ENCODE results near the gene ATG2B. TPM values are rescaled to one million over a fixed set of nuclear protein-coding genes. Genes with fewer than 3 reads are reported as not detected.

The ATG2B gene
- total and polyA plus RNA-seq, 2 donors (not counting 1 experiment from before 2014, with no cell fraction given), result 15.0 to 30.9 TPM

DNA sequence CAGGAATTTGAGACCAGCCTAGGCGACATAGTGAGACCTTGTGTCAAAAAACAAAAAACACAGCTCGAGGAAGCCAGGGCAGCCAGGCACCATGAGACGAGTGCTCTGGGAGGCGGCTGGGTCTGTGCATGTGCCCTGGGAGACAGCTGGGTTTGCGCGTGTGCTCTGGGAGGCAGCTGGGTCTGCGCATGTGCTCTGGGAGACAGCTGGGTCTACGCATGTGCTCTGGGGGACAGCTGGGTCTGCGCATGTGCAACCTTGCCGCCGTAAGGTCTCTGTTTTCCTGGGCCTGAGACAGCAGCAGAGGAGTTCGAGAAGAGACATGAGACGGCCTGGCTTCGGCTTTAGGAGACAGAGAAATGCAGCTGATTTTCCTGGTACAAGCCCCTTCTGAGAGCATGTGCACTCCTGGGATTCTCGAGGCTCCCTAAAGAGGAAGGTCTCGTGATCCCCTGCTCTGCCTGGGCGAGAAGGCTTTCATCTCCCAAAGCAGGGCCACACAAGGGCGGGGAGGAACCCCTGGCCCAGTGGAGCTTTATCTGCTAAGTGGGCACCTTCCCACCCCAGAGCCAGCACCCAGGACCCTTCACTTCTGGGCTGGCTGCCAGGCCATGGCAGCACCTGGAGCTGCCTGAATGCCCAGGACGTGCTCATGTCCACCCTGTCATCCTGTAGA lies 110.7 kb downstream of the ATG2B start:
- H3K9ac ChIP-seq (ENCODE audit: insufficient read depth, low read length), result peak overlapping the region; percentile 10
- no peaks in the 10 kb centered on the region for H3K36me3 ChIP-seq (ENCODE audit: control insufficient read depth, insufficient read depth, low read length)
- H3K4me3 ChIP-seq (replicated peaks in 1 of 4; ENCODE audit: control extremely low read depth in 1 of 4, insufficient read depth in 1 of 4, low read depth in 3 of 4, low read length in 4 of 4), result no peak overlapping the region
- H3K27ac ChIP-seq (ENCODE audit: insufficient read depth, low read length), result peak overlapping the region; percentile 74
- peaks cover 4% of the 10 kb centered on the region for H3K79me2 ChIP-seq (ENCODE audit: control insufficient read depth, insufficient read depth, low read length)
- TF ChIP-seq EZH2 (IDR thresholded peaks at IDR 0.05; ENCODE audit: low read length, missing control alignments), result no peak
- TF ChIP-seq, protein P1, sequence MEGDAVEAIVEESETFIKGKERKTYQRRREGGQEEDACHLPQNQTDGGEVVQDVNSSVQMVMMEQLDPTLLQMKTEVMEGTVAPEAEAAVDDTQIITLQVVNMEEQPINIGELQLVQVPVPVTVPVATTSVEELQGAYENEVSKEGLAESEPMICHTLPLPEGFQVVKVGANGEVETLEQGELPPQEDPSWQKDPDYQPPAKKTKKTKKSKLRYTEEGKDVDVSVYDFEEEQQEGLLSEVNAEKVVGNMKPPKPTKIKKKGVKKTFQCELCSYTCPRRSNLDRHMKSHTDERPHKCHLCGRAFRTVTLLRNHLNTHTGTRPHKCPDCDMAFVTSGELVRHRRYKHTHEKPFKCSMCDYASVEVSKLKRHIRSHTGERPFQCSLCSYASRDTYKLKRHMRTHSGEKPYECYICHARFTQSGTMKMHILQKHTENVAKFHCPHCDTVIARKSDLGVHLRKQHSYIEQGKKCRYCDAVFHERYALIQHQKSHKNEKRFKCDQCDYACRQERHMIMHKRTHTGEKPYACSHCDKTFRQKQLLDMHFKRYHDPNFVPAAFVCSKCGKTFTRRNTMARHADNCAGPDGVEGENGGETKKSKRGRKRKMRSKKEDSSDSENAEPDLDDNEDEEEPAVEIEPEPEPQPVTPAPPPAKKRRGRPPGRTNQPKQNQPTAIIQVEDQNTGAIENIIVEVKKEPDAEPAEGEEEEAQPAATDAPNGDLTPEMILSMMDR (conservative IDR thresholded peaks at IDR 0.05 in 1 of 2, IDR thresholded peaks at IDR 0.05 in 1 of 2; ENCODE audit: low read depth in 1 of 2, low read length in 2 of 2), result no peak
- DNase-seq (ENCODE audit: low read depth in 2 of 2), result no peak
- peaks cover 38% of the 10 kb centered on the region for H3K4me1 ChIP-seq (ENCODE audit: control insufficient read depth, extremely low read depth, insufficient read depth, low read length)
- H3K4me2 ChIP-seq (ENCODE audit: extremely low read depth, insufficient read depth, low read length), result peak overlapping the region; percentile 45
- no peak overlapping the region for H2AFZ ChIP-seq (ENCODE audit: low read length)
- no peaks in the 10 kb centered on the region for H3K9me3 ChIP-seq (ENCODE audit: control insufficient read depth, insufficient read depth, low read depth, low read length)
- no peaks in the 10 kb centered on the region for H4K20me1 ChIP-seq (ENCODE audit: control insufficient read depth, extremely low read depth, insufficient read depth, low read length)
- H3K27me3 ChIP-seq (ENCODE audit: control insufficient read depth, insufficient read depth, low read length), result no peaks in the 10 kb centered on the region

DNA sequence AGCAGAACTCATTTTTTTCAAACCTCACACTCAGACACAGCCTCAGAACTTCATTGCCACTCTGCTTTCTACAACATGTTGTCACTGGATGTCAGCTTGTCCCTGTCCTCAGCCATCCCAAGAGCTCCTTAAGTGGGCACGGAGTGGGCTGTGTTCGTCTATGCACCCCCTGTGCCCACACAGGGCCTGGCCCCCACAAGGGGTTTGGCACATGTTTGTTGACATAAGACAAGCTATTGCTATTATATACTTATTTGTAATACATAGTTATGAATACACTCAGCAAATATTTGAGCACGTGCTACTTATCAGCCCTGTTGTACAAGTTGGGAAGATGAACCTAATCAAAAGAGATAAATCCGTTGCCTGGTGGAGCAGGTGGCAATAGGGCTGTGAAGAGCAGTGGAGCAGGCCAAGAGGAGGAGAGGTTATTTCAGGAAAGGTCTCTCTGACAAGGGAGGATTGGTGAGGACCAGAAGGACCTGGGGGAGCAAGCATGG lies 111.4 kb downstream of the ATG2B start:
- no peaks in the 10 kb centered on the region for H3K9me3 ChIP-seq (ENCODE audit: control insufficient read depth, insufficient read depth, low read depth, low read length)
- peak overlapping the region; percentile 74 for H3K27ac ChIP-seq (ENCODE audit: insufficient read depth, low read length)
- no peak overlapping the region for H3K4me2 ChIP-seq (ENCODE audit: extremely low read depth, insufficient read depth, low read length)
- H3K79me2 ChIP-seq (ENCODE audit: control insufficient read depth, insufficient read depth, low read length), result no peaks in the 10 kb centered on the region
- H3K9ac ChIP-seq (ENCODE audit: insufficient read depth, low read length), result no peak overlapping the region
- no peaks in the 10 kb centered on the region for H3K36me3 ChIP-seq (ENCODE audit: control insufficient read depth, insufficient read depth, low read length)
- no peak for TF ChIP-seq EZH2 (IDR thresholded peaks at IDR 0.05; ENCODE audit: low read length, missing control alignments)
- TF ChIP-seq, protein P1 (conservative IDR thresholded peaks at IDR 0.05 in 1 of 2, IDR thresholded peaks at IDR 0.05 in 1 of 2; ENCODE audit: low read depth in 1 of 2, low read length in 2 of 2), result no peak
- no peaks in the 10 kb centered on the region for H4K20me1 ChIP-seq (ENCODE audit: control insufficient read depth, extremely low read depth, insufficient read depth, low read length)
- no peak overlapping the region for H3K4me3 ChIP-seq (replicated peaks in 1 of 4; ENCODE audit: control extremely low read depth in 1 of 4, insufficient read depth in 1 of 4, low read depth in 3 of 4, low read length in 4 of 4)
- peak in 1 of 2 donors; percentile 32 for DNase-seq (ENCODE audit: low read depth in 2 of 2)
- H3K27me3 ChIP-seq (ENCODE audit: control insufficient read depth, insufficient read depth, low read length), result no peaks in the 10 kb centered on the region
- no peak overlapping the region for H2AFZ ChIP-seq (ENCODE audit: low read length)
- peaks cover 39% of the 10 kb centered on the region for H3K4me1 ChIP-seq (ENCODE audit: control insufficient read depth, extremely low read depth, insufficient read depth, low read length)

DNA sequence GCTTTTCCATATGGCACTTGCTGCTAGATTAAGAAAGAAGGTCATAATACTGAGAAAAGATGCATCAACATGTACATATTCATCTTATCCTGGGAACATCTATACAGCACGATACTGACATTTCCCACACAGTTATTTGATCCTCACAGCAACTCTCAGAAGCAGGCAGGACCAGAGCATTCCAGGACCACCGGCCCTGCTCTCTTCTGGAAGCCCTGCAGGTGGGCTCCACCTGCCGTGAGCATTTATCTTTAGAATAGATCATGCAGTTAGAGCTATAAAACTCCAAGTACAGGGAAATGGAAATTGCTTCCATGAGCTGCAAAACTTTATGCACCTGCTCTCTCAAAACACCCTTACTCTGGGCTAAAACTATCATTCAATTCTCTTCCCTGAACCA lies 112.7 kb downstream of the ATG2B start:
- H3K9me3 ChIP-seq (ENCODE audit: control insufficient read depth, insufficient read depth, low read depth, low read length), result no peaks in the 10 kb centered on the region
- no peaks in the 10 kb centered on the region for H3K36me3 ChIP-seq (ENCODE audit: control insufficient read depth, insufficient read depth, low read length)
- peaks cover 43% of the 10 kb centered on the region for H3K4me1 ChIP-seq (ENCODE audit: control insufficient read depth, extremely low read depth, insufficient read depth, low read length)
- H3K4me3 ChIP-seq (replicated peaks in 1 of 4; ENCODE audit: control extremely low read depth in 1 of 4, insufficient read depth in 1 of 4, low read depth in 3 of 4, low read length in 4 of 4), result no peak overlapping the region
- no peak overlapping the region for H3K9ac ChIP-seq (ENCODE audit: insufficient read depth, low read length)
- H3K4me2 ChIP-seq (ENCODE audit: extremely low read depth, insufficient read depth, low read length), result no peak overlapping the region
- no peak for DNase-seq (ENCODE audit: low read depth in 2 of 2)
- H3K27ac ChIP-seq (ENCODE audit: insufficient read depth, low read length), result no peak overlapping the region
- no peaks in the 10 kb centered on the region for H3K79me2 ChIP-seq (ENCODE audit: control insufficient read depth, insufficient read depth, low read length)
- no peak for TF ChIP-seq EZH2 (IDR thresholded peaks at IDR 0.05; ENCODE audit: low read length, missing control alignments)
- TF ChIP-seq, protein P1 (conservative IDR thresholded peaks at IDR 0.05 in 1 of 2, IDR thresholded peaks at IDR 0.05 in 1 of 2; ENCODE audit: low read depth in 1 of 2, low read length in 2 of 2), result no peak
- H3K27me3 ChIP-seq (ENCODE audit: control insufficient read depth, insufficient read depth, low read length), result no peaks in the 10 kb centered on the region
- H4K20me1 ChIP-seq (ENCODE audit: control insufficient read depth, extremely low read depth, insufficient read depth, low read length), result no peaks in the 10 kb centered on the region
- H2AFZ ChIP-seq (ENCODE audit: low read length), result no peak overlapping the region
